ENCODE results near the gene LRP1B.

LRP1B gene

DNA sequence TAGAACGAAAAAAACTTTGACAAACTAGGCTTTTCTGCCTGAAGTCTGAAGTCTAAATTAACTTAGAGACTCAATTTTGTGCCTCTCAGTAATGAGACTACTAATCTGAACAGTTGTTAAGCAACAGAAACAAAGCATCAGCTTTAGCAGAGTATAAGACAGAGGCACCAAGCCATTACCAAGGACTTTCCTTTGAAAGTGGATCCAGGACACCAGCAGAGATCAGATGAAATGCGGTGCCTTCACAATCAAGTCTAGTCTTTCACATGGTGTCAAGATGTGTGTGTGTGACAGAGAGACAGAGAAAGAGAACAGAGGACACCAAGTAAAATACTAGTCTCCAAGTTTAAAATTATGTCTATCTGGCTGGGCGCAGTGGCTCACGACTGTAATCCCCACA lies 1502.9 kb downstream of the LRP1B start:
- no peaks in the 10 kb centered on the region for H3K36me3 ChIP-seq (ENCODE audit: control insufficient read depth in 2 of 2, insufficient read depth in 2 of 2, low read length in 2 of 2)
- H3K9ac ChIP-seq (ENCODE audit: low read depth in 1 of 2, low read length in 2 of 2): no peak overlapping the region
- no peaks in the 10 kb centered on the region for H3K27me3 ChIP-seq (ENCODE audit: control insufficient read depth in 2 of 2, insufficient read depth in 2 of 2, low read length in 2 of 2)
- H3K27ac ChIP-seq (ENCODE audit: low read depth in 2 of 2, low read length in 2 of 2): no peak overlapping the region
- no peaks in the 10 kb centered on the region for H3K4me1 ChIP-seq (ENCODE audit: control insufficient read depth in 2 of 2, insufficient read depth in 2 of 2, low read length in 2 of 2)
- H3K9me3 ChIP-seq (ENCODE audit: control insufficient read depth in 2 of 2, low read length in 2 of 2): no peaks in the 10 kb centered on the region
- no peak overlapping the region for H3K4me3 ChIP-seq (ENCODE audit: low read length in 2 of 2)

DNA sequence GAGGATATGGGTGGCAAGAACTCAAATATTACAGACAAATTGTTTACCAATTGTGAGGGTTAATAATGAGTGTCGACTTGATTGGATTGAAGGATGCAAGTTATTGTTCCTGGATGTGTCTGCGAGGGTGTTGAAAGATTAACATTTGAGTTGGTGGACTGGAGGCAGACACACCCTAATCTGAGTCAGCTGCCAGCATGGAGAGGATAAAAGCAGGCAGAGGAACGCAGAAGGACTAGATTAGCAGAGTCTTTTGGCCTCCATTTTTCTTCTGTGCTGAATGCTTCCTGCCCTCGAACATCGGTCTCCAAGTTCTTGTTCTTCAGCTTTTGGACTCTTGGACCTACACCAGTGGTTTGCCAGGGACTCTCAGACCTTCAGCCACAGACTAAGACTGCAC lies 1503.7 kb downstream of the LRP1B start:
- Histone ChIP-seq H3K27ac (ENCODE audit: low read depth in 2 of 2, low read length in 2 of 2) (no peak overlapping the region), H3K9ac (ENCODE audit: low read depth in 1 of 2, low read length in 2 of 2) (no peak overlapping the region), H3K36me3 (ENCODE audit: control insufficient read depth in 2 of 2, insufficient read depth in 2 of 2, low read length in 2 of 2) (no peaks in the 10 kb centered on the region), H3K27me3 (ENCODE audit: control insufficient read depth in 2 of 2, insufficient read depth in 2 of 2, low read length in 2 of 2) (no peaks in the 10 kb centered on the region), H3K4me1 (ENCODE audit: control insufficient read depth in 2 of 2, insufficient read depth in 2 of 2, low read length in 2 of 2) (no peaks in the 10 kb centered on the region), H3K4me3 (ENCODE audit: low read length in 2 of 2) (no peak overlapping the region), H3K9me3 (ENCODE audit: control insufficient read depth in 2 of 2, low read length in 2 of 2) (no peaks in the 10 kb centered on the region)

DNA sequence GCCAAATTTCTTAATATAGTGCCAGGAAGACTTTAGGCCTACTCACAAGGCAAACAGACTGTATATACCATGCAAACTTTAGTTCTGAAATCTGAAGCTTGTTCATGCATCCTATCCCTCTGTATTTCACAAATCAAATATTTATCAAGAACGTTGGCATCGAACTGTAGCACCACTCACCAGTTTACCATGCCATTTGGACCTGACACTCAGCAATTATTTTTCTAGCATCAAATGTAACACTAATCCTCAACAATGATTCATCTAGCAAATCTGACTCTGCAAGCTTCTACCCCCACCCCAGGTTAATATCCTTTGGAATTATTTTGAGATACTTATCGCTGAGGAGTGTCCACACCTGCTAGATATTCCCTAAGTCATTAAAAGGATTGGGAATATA lies 1506.6 kb downstream of the LRP1B start:
- Histone ChIP-seq H3K27me3 (ENCODE audit: control insufficient read depth in 2 of 2, insufficient read depth in 2 of 2, low read length in 2 of 2) (no peaks in the 10 kb centered on the region), H3K9ac (ENCODE audit: low read depth in 1 of 2, low read length in 2 of 2) (no peak overlapping the region), H3K4me3 (ENCODE audit: low read length in 2 of 2) (no peak overlapping the region), H3K27ac (ENCODE audit: low read depth in 2 of 2, low read length in 2 of 2) (no peak overlapping the region), H3K9me3 (ENCODE audit: control insufficient read depth in 2 of 2, low read length in 2 of 2) (no peaks in the 10 kb centered on the region), H3K36me3 (ENCODE audit: control insufficient read depth in 2 of 2, insufficient read depth in 2 of 2, low read length in 2 of 2) (no peaks in the 10 kb centered on the region), H3K4me1 (ENCODE audit: control insufficient read depth in 2 of 2, insufficient read depth in 2 of 2, low read length in 2 of 2) (no peaks in the 10 kb centered on the region)

DNA sequence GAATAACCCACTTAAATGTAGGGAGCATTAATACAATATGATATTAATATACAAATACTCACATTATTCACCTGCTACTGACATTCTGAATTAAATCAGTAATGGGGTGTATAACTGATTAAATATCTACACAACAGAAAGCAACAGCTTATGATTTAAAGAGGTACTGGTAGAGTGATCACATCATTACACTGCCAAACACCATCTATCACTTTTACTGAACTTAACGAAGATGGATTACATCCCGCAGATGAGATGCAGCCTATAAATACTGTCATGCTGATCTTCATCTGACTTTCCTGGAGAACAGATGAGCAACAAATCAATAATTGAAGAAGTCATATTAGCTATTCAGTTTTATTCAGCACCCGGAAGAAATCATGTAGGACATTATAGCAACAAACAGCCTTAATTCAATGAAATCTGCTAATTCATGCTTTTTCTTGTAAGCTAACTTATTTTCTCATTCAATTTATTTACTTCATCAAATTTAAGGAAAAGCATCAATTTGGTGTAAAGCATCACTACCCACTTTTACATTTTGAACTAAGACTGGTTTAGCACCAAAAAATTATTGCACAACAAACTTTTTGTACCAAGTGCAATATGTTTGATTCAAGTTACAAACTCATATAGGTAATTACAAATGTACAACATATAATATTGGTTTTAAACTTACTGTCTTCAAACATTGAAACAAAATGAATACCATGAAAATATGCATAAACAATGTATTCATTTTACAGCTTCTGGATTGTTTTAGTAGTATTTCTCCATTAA lies 1509.0 kb downstream of the LRP1B start:
- no peak overlapping the region for H3K27ac ChIP-seq (ENCODE audit: low read depth in 2 of 2, low read length in 2 of 2)
- H3K4me3 ChIP-seq (ENCODE audit: low read length in 2 of 2): no peak overlapping the region
- H3K4me1 ChIP-seq (ENCODE audit: control insufficient read depth in 2 of 2, insufficient read depth in 2 of 2, low read length in 2 of 2): no peaks in the 10 kb centered on the region
- no peak overlapping the region for H3K9ac ChIP-seq (ENCODE audit: low read depth in 1 of 2, low read length in 2 of 2)
- no peaks in the 10 kb centered on the region for H3K9me3 ChIP-seq (ENCODE audit: control insufficient read depth in 2 of 2, low read length in 2 of 2)
- H3K27me3 ChIP-seq (ENCODE audit: control insufficient read depth in 2 of 2, insufficient read depth in 2 of 2, low read length in 2 of 2): no peaks in the 10 kb centered on the region
- no peaks in the 10 kb centered on the region for H3K36me3 ChIP-seq (ENCODE audit: control insufficient read depth in 2 of 2, insufficient read depth in 2 of 2, low read length in 2 of 2)

DNA sequence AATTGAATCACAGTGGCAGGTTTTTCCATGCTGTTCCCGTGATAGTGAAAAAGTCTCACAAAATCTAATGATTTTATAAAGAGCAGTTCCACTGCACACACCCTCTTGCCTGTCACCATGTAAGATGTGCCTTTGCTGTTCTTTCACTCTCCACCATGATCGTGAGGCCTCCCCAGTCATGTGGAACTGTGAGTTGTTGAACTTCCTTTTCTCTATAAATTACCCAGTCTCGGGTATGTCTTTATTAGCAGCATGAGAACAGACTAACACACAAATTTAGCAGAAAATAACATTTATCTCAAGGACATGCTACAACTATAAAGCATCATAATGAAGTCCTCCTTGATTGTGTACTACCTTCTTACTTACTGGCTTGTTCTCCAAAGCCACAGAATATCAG lies 1526.0 kb downstream of the LRP1B start:
- Histone ChIP-seq H3K4me1 (ENCODE audit: control insufficient read depth in 2 of 2, insufficient read depth in 2 of 2, low read length in 2 of 2) (no peaks in the 10 kb centered on the region), H3K9me3 (ENCODE audit: control insufficient read depth in 2 of 2, low read length in 2 of 2) (no peaks in the 10 kb centered on the region), H3K9ac (ENCODE audit: low read depth in 1 of 2, low read length in 2 of 2) (no peak overlapping the region), H3K4me3 (ENCODE audit: low read length in 2 of 2) (no peak overlapping the region), H3K36me3 (ENCODE audit: control insufficient read depth in 2 of 2, insufficient read depth in 2 of 2, low read length in 2 of 2) (no peaks in the 10 kb centered on the region), H3K27me3 (ENCODE audit: control insufficient read depth in 2 of 2, insufficient read depth in 2 of 2, low read length in 2 of 2) (no peaks in the 10 kb centered on the region), H3K27ac (ENCODE audit: low read depth in 2 of 2, low read length in 2 of 2) (no peak overlapping the region)

DNA sequence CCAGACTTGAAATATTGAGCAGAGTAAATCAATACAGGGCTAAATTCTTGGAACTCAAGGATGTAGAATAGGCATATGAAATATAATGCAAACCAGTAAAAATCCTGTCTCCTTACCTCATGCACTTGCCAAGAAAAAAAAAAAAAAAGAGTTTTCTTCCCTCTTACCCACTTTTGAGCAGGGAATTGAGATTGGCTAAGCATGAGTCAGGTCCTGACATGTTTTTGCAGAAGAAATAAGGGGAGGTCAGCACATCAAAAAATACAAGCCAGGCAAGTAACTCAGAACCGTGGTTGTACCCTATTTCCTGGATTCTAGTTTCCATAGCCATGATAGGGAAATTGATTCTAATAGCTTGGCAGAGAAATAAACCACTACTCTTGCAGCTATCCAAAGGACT lies 1526.7 kb downstream of the LRP1B start:
- Histone ChIP-seq H3K36me3 (ENCODE audit: control insufficient read depth in 2 of 2, insufficient read depth in 2 of 2, low read length in 2 of 2) (no peaks in the 10 kb centered on the region), H3K4me3 (ENCODE audit: low read length in 2 of 2) (no peak overlapping the region), H3K4me1 (ENCODE audit: control insufficient read depth in 2 of 2, insufficient read depth in 2 of 2, low read length in 2 of 2) (no peaks in the 10 kb centered on the region), H3K27ac (ENCODE audit: low read depth in 2 of 2, low read length in 2 of 2) (no peak overlapping the region), H3K27me3 (ENCODE audit: control insufficient read depth in 2 of 2, insufficient read depth in 2 of 2, low read length in 2 of 2) (no peaks in the 10 kb centered on the region), H3K9ac (ENCODE audit: low read depth in 1 of 2, low read length in 2 of 2) (no peak overlapping the region), H3K9me3 (ENCODE audit: control insufficient read depth in 2 of 2, low read length in 2 of 2) (no peaks in the 10 kb centered on the region)

DNA sequence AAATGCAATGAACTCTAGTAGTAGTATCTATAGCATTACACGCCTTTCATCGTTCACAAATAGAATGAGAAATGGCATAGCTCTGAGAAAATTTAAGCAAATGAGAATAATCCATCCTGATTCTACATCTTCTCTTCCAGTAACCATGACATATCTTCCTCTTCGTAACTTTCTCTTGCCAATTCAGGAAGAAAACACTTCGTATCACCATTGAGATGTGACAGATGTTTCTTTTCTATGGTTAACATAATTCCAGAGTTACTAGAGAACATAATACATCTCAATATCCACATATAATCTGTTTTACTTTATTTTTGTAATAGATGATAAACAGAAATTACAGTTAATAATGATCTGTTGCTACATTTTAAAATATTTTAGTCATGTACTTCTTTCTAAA lies 1527.4 kb downstream of the LRP1B start:
- H3K4me1 ChIP-seq (ENCODE audit: control insufficient read depth in 2 of 2, insufficient read depth in 2 of 2, low read length in 2 of 2): no peaks in the 10 kb centered on the region

DNA sequence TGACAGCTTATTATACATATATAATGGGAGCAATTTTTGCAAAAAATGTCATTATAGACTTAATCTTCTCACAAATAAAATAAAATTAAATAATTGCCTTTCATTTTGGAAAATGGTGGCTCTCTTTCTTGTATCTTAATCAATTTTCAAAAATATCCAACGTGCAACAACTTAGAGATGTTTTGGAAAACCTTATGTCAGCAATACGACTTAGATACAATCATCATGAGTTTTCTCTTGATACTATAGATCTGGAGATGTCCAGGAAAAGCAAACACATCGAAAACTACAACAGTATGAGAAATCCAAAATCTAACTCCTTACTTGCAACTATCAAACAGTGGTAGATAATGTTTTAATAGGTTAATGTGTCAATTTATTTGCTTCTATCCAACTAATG lies 1529.0 kb downstream of the LRP1B start:
- no peaks in the 10 kb centered on the region for H3K4me1 ChIP-seq (ENCODE audit: control insufficient read depth in 2 of 2, insufficient read depth in 2 of 2, low read length in 2 of 2)
- H3K36me3 ChIP-seq (ENCODE audit: control insufficient read depth in 2 of 2, insufficient read depth in 2 of 2, low read length in 2 of 2): no peaks in the 10 kb centered on the region
- no peak overlapping the region for H3K27ac ChIP-seq (ENCODE audit: low read depth in 2 of 2, low read length in 2 of 2)
- no peaks in the 10 kb centered on the region for H3K27me3 ChIP-seq (ENCODE audit: control insufficient read depth in 2 of 2, insufficient read depth in 2 of 2, low read length in 2 of 2)
- no peak overlapping the region for H3K9ac ChIP-seq (ENCODE audit: low read depth in 1 of 2, low read length in 2 of 2)
- no peak overlapping the region for H3K4me3 ChIP-seq (ENCODE audit: low read length in 2 of 2)
- H3K9me3 ChIP-seq (ENCODE audit: control insufficient read depth in 2 of 2, low read length in 2 of 2): no peaks in the 10 kb centered on the region

More for the DNA sequence above, 1527.4 kb downstream of the LRP1B start:
- Histone ChIP-seq H3K27me3 (ENCODE audit: control insufficient read depth in 2 of 2, insufficient read depth in 2 of 2, low read length in 2 of 2) (no peaks in the 10 kb centered on the region), H3K9ac (ENCODE audit: low read depth in 1 of 2, low read length in 2 of 2) (no peak overlapping the region), H3K36me3 (ENCODE audit: control insufficient read depth in 2 of 2, insufficient read depth in 2 of 2, low read length in 2 of 2) (no peaks in the 10 kb centered on the region), H3K9me3 (ENCODE audit: control insufficient read depth in 2 of 2, low read length in 2 of 2) (no peaks in the 10 kb centered on the region), H3K4me3 (ENCODE audit: low read length in 2 of 2) (no peak overlapping the region), H3K27ac (ENCODE audit: low read depth in 2 of 2, low read length in 2 of 2) (no peak overlapping the region)

DNA sequence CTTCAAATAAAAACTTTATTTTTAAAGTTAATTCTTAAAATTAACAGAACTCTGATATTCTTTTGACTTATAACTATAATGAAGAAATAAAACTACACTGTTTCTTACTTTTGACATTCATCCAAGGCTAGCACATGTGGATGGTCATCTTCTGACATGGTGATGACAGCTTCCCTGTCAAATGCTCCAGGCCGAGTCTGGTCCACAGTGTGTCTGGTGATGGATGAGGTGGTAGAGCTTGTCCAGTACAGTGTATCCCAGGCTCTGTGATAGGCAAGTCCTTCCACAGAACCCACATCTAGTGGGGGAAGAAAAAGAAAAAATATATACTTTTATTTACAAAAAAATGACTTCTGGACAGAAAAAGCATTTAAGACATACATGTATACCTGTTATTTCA lies 1529.5 kb downstream of the LRP1B start:
- Histone ChIP-seq H3K27ac (ENCODE audit: low read depth in 2 of 2, low read length in 2 of 2) (no peak overlapping the region), H3K9me3 (ENCODE audit: control insufficient read depth in 2 of 2, low read length in 2 of 2) (no peaks in the 10 kb centered on the region), H3K27me3 (ENCODE audit: control insufficient read depth in 2 of 2, insufficient read depth in 2 of 2, low read length in 2 of 2) (no peaks in the 10 kb centered on the region), H3K4me3 (ENCODE audit: low read length in 2 of 2) (no peak overlapping the region), H3K4me1 (ENCODE audit: control insufficient read depth in 2 of 2, insufficient read depth in 2 of 2, low read length in 2 of 2) (no peaks in the 10 kb centered on the region), H3K9ac (ENCODE audit: low read depth in 1 of 2, low read length in 2 of 2) (no peak overlapping the region), H3K36me3 (ENCODE audit: control insufficient read depth in 2 of 2, insufficient read depth in 2 of 2, low read length in 2 of 2) (no peaks in the 10 kb centered on the region)

DNA sequence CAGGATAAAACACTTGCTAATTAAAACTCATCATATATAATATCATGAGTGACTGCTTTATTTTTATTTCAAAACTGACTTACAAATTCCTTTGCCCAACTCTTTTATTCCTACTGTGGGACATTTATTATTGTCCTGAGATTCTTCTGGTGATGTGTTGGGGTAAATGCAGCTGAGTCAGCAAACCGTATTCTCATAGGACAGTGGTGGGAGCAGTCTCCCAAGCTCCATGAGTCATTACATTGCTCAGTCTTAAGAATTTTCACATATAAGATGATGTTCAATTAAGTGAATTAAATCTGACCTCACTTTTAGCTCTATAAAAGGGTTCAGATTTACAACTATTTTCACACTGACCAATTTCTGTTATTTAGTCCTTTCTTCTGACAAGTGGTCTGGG lies 1530.7 kb downstream of the LRP1B start:
- no peak overlapping the region for H3K4me3 ChIP-seq (ENCODE audit: low read length in 2 of 2)
- H3K27ac ChIP-seq (ENCODE audit: low read depth in 2 of 2, low read length in 2 of 2): no peak overlapping the region
- no peaks in the 10 kb centered on the region for H3K27me3 ChIP-seq (ENCODE audit: control insufficient read depth in 2 of 2, insufficient read depth in 2 of 2, low read length in 2 of 2)
- no peak overlapping the region for H3K9ac ChIP-seq (ENCODE audit: low read depth in 1 of 2, low read length in 2 of 2)
- H3K4me1 ChIP-seq (ENCODE audit: control insufficient read depth in 2 of 2, insufficient read depth in 2 of 2, low read length in 2 of 2): no peaks in the 10 kb centered on the region
- no peaks in the 10 kb centered on the region for H3K36me3 ChIP-seq (ENCODE audit: control insufficient read depth in 2 of 2, insufficient read depth in 2 of 2, low read length in 2 of 2)
- H3K9me3 ChIP-seq (ENCODE audit: control insufficient read depth in 2 of 2, low read length in 2 of 2): no peaks in the 10 kb centered on the region

DNA sequence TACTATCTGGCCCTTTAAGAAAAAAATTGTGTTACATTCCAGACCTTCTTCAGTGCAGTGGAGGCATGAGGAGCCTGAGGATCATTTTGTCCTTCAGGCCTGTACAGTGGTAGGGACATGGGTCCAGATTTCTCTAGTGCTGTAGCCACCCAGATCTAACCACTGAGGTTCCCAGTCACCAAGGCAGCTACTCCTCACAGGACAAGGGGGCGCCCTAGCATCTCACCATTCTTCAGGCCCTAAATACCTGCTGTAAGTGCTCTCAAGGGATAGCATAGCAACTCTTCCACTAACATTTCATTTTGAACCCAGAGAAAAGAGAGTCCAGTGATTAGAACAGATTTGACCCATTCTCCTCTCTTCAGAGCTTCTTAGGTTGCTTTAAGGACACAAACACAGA lies 1533.0 kb downstream of the LRP1B start:
- Histone ChIP-seq H3K27me3 (ENCODE audit: control insufficient read depth in 2 of 2, insufficient read depth in 2 of 2, low read length in 2 of 2) (no peaks in the 10 kb centered on the region), H3K36me3 (ENCODE audit: control insufficient read depth in 2 of 2, insufficient read depth in 2 of 2, low read length in 2 of 2) (no peaks in the 10 kb centered on the region), H3K9me3 (ENCODE audit: control insufficient read depth in 2 of 2, low read length in 2 of 2) (no peaks in the 10 kb centered on the region), H3K4me3 (ENCODE audit: low read length in 2 of 2) (no peak overlapping the region), H3K27ac (ENCODE audit: low read depth in 2 of 2, low read length in 2 of 2) (no peak overlapping the region), H3K9ac (ENCODE audit: low read depth in 1 of 2, low read length in 2 of 2) (no peak overlapping the region), H3K4me1 (ENCODE audit: control insufficient read depth in 2 of 2, insufficient read depth in 2 of 2, low read length in 2 of 2) (no peaks in the 10 kb centered on the region)

Measured in mucosa of rectum (tissue), 2 donors.